Upper lobe of left lung (tissue), 6 donors: ENCODE data around the gene SNAP47. TPM values are rescaled to one million over a fixed set of nuclear protein-coding genes. Genes with fewer than 3 reads are reported as not detected.

Source experiments
- ATAC-seq, 2 donors: fragments of 200-7000 bp; cut with Tn5 transposase; one replicate each; pipeline ENCODE4 v1.9.1; 2022; ENCODE audit warnings: mild to moderate bottlenecking in 2 of 2, moderate library complexity in 2 of 2; ENCODE audit not compliant: low FRiP score in 2 of 2
- DNase-seq, 2 donors: peaks; one replicate each; pipeline ENCODE4 v3.0.0-alpha.2; 2019 to 2020
- H3K27ac ChIP-seq, 4 donors: fragments of 200-600 bp; sonication (generic); one replicate each; pipeline ENCODE4 v1.5.1; 2016 to 2019
- H3K27me3 ChIP-seq, 4 donors: fragments of 200-600 bp; sonication (generic); one replicate each; pipeline ENCODE4 v1.5.1; 2017 to 2019
- H3K36me3 ChIP-seq, 4 donors: fragments of 200-600 bp; sonication (generic); one replicate each; pipeline ENCODE4 v1.5.1; 2016 to 2019
- H3K4me1 ChIP-seq, 4 donors: fragments of 200-600 bp; sonication (generic); one replicate each; pipeline ENCODE4 v1.5.1; 2018 to 2019
- H3K4me3 ChIP-seq, 4 donors: fragments of 200-600 bp; sonication (generic); one replicate each; pipeline ENCODE4 v1.5.1; 2017 to 2019; ENCODE audit warnings: mild to moderate bottlenecking in 2 of 4, moderate library complexity in 1 of 4
- H3K9me3 ChIP-seq, 4 donors: fragments of 200-600 bp; sonication (generic); one replicate each; pipeline ENCODE4 v1.5.1; 2018 to 2019
- EP300 ChIP-seq, 4 donors: sonication (generic); formaldehyde crosslinking; IDR thresholded peaks; one replicate each; pipeline ENCODE4 v1.5.1; 2017; ENCODE audit warnings: antibody characterized with exemption in 4 of 4, control low read depth in 2 of 4
- POLR2A ChIP-seq, 4 donors: fragments of 450-650 bp; IDR thresholded peaks; one replicate each; pipeline ENCODE4 v1.5.1; 2016 to 2017; ENCODE audit warnings: antibody characterized with exemption in 4 of 4, mild to moderate bottlenecking in 2 of 4
- POLR2AphosphoS5 ChIP-seq, 2 donors: sonication (generic); formaldehyde crosslinking; IDR thresholded peaks; one replicate each; pipeline ENCODE4 v1.5.1; 2017; ENCODE audit warnings: antibody characterized with exemption in 2 of 2
- WGBS, 2 donors: methylation state at CpG; one replicate each; pipeline ENCODE4 v1.1.5; 2017 to 2018; 5-methylcytosine and 5-hydroxymethylcytosine counted together
- total RNA-seq, 6 donors: library from RNA; depleted of rRNA in 4 of 6; stranded (reverse); fragments of >200 nt in 4 of 6; gene quantifications; one replicate each; pipeline versions ENCODE4 v1.1.0 to v1.2.1, GENCODE V29; 2016 to 2021
- TF ChIP-seq, protein P1 (sequence below), 6 experiments: fragments of 450-650 bp in 4 of 6; fragments of 200-600 bp in 2 of 6; sonication (generic) in 2 of 6; IDR thresholded peaks; one replicate each; pipeline ENCODE4 v1.5.1; 2016 to 2019; ENCODE audit warnings: antibody characterized with exemption in 6 of 6
- donor health status: DM: no; HTN: no; CAD: no; lungs with moderate emphysema.
- donor health status: DM: no; HTN: yes; CAD: no; lungs with severe emphysema.

Gene SNAP47
- total RNA-seq, 6 donors from 2014 or later = 26.7 to 62.9 (median 35.1) TPM

DNA sequence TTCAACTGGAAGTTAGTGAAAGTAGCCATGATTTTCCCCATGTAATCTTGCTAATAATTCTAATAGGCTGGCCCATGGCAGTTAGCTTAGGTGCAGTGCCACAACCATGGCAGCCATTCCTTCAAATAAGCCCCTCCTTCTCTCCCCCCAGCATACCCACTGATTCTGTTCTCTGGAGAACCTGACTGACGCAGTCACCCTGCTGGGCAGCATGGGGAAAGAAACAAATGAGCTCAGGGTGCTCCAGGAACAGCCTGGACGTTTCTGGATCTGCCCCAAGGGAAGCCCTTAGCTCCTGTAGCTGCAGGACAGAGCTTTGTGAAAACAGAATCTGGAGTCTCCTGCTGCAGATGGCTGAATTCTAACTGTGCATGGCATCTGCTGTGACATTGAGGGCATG is 22.5 kb downstream of the SNAP47 start:
- ATAC-seq = no peak
- Histone ChIP-seq H3K27ac (no peak overlapping the region), H3K4me3 (no peak overlapping the region), H3K27me3 (no peaks in the 10 kb centered on the region), H3K9me3 (no peaks in the 10 kb centered on the region), H3K36me3 (peaks cover 0 to 36% (median 16%) of the 10 kb centered on the region in 4 donors), H3K4me1 (peaks cover 18 to 23% (median 20%) of the 10 kb centered on the region in 4 donors)
- 83 to 100% methylated on average over 1 to 2 of the region's 2 CpGs for WGBS, 2 donors
- TF ChIP-seq EP300 (IDR thresholded peaks at IDR 0.05) = no peak
- TF ChIP-seq POLR2A (IDR thresholded peaks at IDR 0.05) = no peak
- TF ChIP-seq, protein P1, sequence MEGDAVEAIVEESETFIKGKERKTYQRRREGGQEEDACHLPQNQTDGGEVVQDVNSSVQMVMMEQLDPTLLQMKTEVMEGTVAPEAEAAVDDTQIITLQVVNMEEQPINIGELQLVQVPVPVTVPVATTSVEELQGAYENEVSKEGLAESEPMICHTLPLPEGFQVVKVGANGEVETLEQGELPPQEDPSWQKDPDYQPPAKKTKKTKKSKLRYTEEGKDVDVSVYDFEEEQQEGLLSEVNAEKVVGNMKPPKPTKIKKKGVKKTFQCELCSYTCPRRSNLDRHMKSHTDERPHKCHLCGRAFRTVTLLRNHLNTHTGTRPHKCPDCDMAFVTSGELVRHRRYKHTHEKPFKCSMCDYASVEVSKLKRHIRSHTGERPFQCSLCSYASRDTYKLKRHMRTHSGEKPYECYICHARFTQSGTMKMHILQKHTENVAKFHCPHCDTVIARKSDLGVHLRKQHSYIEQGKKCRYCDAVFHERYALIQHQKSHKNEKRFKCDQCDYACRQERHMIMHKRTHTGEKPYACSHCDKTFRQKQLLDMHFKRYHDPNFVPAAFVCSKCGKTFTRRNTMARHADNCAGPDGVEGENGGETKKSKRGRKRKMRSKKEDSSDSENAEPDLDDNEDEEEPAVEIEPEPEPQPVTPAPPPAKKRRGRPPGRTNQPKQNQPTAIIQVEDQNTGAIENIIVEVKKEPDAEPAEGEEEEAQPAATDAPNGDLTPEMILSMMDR (IDR thresholded peaks at IDR 0.05) = no peak
- TF ChIP-seq POLR2AphosphoS5 (IDR thresholded peaks at IDR 0.05) = no peak
- DNase-seq = no peak

DNA sequence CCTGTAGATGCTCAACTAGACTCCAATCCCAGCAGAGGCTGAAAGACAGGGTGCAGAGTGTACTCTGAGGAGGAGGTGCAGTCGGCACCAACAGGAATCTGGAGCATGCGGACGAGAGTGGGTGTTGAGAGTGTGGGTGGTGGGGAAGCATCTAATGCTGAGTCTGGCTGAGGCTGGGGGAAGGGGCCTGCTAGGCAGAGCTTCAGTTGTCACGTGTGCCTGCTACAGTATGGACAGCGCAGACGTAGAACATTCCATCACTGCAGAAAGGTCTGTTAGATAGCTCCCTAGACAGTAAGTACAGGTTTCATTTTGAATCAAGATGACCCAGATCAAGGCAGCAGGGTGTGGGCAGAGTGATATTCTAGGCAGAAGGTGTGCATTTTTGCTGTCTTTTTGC is 23.1 kb downstream of the SNAP47 start:
- TF ChIP-seq, protein P1 (IDR thresholded peaks at IDR 0.05) = no peak
- TF ChIP-seq POLR2A (IDR thresholded peaks at IDR 0.05) (no peak), POLR2AphosphoS5 (IDR thresholded peaks at IDR 0.05) (no peak), EP300 (IDR thresholded peaks at IDR 0.05) (no peak)
- H3K27ac ChIP-seq = no peak overlapping the region
- peaks cover 24 to 29% (median 26%) of the 10 kb centered on the region in 4 donors for H3K4me1 ChIP-seq
- no peak overlapping the region for H3K4me3 ChIP-seq
- WGBS, 2 donors = 78 to 89% methylated on average over 6 of the region's 6 CpGs
- no peaks in the 10 kb centered on the region for H3K27me3 ChIP-seq
- ATAC-seq (no peak), DNase-seq (no peak)
- no peaks in the 10 kb centered on the region for H3K9me3 ChIP-seq
- H3K36me3 ChIP-seq = peaks cover 0 to 36% (median 16%) of the 10 kb centered on the region in 4 donors

DNA sequence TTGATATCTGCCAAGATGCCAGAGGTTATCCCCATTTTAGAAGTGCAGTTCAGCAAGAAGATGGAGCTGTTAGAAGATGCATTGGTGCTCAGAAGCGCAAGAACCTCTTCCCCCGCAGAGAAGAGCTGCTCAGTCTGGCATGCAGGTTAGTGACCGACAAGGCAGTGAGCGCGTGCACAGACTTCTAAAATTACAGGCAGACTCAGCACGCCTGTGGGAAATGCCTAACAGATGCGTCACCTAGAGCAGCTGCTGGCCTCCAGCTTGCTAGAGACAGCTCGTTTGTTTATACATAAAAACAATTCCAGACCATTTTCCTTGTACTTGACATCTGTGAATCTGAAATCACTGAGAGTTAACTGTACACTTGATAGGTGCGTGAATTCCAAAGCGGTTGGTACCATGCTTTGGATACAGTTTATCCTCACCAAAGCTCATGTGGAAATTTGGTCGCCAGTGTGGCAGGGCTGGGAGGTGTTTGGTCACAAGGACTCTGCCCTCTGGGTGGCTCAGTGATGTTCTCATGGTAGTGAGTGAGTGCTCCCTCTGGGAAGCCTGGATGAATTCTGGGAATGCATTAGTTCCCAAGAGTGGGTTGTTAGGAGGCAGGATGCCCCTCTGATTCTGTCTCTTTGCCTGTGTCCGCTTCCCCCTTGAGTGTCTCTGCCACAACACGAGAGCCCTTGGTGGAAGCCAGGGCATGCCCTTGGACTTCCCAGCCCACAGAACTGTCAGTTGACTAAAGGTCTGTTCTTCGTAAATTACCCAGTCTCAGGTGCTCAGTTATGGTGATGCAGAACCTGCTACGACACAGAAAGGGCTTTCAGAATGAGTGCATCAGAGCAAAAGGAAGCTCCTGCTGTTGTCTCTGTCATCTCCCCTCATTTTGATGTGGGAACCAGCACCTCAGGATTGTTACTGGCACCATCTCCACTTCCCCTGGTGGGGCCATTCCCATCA is 24.4 kb downstream of the SNAP47 start:
- Histone ChIP-seq H3K9me3 (no peaks in the 10 kb centered on the region), H3K4me1 (peaks cover 19 to 25% (median 23%) of the 10 kb centered on the region in 4 donors), H3K4me3 (no peak overlapping the region), H3K27ac (no peak overlapping the region), H3K27me3 (no peaks in the 10 kb centered on the region), H3K36me3 (peaks cover 0 to 43% (median 16%) of the 10 kb centered on the region in 4 donors)
- TF ChIP-seq EP300 (IDR thresholded peaks at IDR 0.05) = no peak
- ATAC-seq (peak in 1 of 2 donors; percentile 59), DNase-seq (no peak)
- WGBS, 2 donors = 91 to 94% methylated on average over 15 of the region's 15 CpGs

DNA sequence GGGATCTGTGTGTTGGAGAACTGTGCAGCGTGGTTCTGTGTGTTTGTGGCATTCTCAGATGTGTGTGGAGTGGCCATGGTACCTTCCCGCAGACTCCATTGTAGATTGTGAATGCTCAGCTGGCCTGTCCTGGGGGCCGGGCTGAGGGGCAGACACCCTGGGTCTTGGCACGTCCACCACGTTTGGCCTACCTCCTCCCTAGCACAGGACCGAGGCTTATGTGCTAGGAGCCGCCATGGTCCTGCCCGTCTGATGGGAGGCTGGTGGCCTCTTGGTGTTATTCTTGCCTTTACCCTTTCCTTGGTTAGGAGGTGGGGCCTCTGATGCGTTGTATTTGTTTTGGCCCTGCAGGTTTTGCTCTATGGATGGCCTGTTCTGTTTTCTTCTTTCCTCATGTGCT is 25.1 kb downstream of the SNAP47 start:
- Histone ChIP-seq H3K9me3 (no peaks in the 10 kb centered on the region), H3K27ac (no peak overlapping the region), H3K4me3 (no peak overlapping the region), H3K4me1 (peaks cover 19 to 25% (median 25%) of the 10 kb centered on the region in 4 donors), H3K27me3 (no peaks in the 10 kb centered on the region), H3K36me3 (peaks cover 0 to 43% (median 16%) of the 10 kb centered on the region in 4 donors)
- no peak for ATAC-seq
- DNase-seq = no peak
- 86 to 94% methylated on average over 6 to 9 of the region's 9 CpGs for WGBS, 2 donors
- TF ChIP-seq POLR2AphosphoS5 (IDR thresholded peaks at IDR 0.05) (no peak), POLR2A (IDR thresholded peaks at IDR 0.05) (no peak), EP300 (IDR thresholded peaks at IDR 0.05) (no peak)
- TF ChIP-seq, protein P1 (IDR thresholded peaks at IDR 0.05) = no peak

DNA sequence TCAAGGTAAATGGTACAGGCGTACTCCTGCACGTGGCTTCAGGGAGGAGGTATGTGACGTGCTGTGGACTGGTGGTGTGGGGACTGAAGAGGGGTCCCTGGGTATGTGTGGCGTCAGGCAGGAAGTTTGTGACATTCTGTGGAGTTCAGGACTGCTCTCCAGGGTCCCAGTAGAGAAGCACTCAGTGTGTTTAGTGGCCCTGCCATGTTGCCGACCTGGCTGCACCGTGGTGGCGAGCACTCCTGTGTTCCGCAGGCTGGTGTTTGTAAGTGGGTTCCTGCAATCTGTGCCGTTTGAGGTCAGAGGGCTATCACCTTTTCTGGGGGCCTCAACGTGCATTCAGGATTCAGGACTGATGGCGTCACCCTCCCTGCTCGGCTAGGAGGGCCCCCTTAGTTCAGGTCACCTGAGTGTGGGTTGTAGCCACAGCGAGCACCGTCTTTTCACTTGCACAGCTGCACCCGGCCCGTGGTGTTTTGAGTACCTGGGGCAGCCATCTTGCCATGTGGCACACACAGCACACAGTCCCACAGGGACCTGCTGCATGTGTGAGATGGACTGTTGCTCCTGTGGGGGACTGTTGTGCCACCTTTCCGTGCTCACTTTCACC is 26.5 kb downstream of the SNAP47 start:
- Histone ChIP-seq H3K4me1 (peaks cover 19 to 34% (median 26%) of the 10 kb centered on the region in 4 donors), H3K27me3 (no peaks in the 10 kb centered on the region), H3K36me3 (peaks cover 0 to 43% (median 16%) of the 10 kb centered on the region in 4 donors), H3K9me3 (no peaks in the 10 kb centered on the region), H3K27ac (peak overlapping the region in 2 of 4 donors; percentile 32 to 34), H3K4me3 (no peak overlapping the region)
- TF ChIP-seq, protein P1 (IDR thresholded peaks at IDR 0.05) = no peak
- TF ChIP-seq POLR2AphosphoS5 (IDR thresholded peaks at IDR 0.05) (no peak), POLR2A (IDR thresholded peaks at IDR 0.05) (no peak)
- no peak for ATAC-seq
- 82 to 88% methylated on average over 7 to 17 of the region's 17 CpGs for WGBS, 2 donors
- DNase-seq = no peak
